IPS DF 19.7 (cell line): ENCODE measurements around the gene GTF2IRD1.
"Not testable (repeated sequence)": the region's sequence is repeated elsewhere in the genome, so short reads cannot be mapped to it uniquely, and the experiment has no call there.

Experiments
- DNase-seq: peaks from one replicate; pipeline ENCODE4 v3.0.0-alpha.2; 2013; ENCODE audit warnings: low read depth, low spot score

The GTF2IRD1 gene

DNA sequence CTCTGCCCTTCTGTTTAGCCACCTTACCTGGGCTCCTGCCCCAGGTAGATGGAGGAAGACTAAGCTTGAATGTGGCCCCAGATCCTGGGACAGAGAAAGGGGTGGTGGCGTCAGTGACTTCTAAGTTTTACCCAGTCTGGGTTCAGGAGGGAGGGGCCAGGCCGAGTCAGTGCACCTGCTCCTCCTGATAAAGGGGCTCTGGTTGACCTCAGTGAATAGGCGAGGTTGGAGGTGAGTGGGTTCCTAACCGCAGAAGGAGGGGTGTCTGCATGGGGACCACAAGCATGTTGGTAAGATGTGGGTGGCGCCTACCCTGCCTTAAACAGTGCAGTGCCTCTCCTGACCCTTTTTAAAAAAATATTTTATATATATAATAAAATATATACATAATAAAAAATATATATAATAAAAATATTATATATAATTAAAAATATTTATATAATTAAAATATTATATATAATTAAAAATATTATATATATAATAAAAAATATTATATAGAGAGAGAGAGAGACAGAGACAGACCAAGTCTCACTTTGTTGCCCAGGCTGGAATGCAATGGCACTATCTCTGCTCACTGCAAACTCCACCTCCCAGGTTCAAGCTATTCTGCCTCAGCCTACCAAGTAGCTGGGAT lies 106.5 kb downstream of the GTF2IRD1 start:
- no peak for DNase-seq

DNA sequence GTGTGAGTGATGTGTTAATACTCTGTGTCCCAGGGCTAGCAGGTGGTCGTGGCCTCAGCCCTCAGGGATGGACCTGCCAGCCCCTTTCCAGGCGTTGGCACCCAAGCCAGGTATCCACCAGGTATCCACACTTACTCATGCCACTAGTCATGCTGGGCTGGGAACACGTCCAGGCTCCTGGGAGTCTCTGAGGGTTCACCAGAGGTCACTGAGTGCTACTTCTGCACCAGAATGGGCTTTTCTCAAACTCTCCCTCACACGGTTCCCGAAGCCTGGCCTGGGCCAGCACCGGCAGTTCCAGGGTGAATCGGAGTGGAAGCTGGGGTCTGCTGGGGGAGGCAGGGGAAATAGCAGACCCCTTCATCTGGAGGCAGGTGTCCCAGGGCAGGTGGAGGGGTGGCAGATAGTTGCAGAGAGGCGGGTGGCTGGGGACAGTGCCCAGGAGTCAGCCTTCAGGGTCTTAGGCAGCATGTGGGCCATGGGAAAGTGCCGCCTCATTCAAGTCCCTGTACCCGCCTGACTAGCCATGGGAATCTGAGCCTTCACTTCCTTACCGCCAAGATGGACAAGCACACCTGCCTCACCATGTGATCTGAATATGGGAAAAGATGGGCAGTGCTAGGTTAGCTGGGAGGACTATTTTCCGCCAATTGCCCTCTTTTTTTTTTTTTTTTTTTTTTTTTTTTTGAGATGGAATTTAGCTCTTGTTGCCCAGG lies 108.3 kb downstream of the GTF2IRD1 start:
- DNase-seq: no peak

DNA sequence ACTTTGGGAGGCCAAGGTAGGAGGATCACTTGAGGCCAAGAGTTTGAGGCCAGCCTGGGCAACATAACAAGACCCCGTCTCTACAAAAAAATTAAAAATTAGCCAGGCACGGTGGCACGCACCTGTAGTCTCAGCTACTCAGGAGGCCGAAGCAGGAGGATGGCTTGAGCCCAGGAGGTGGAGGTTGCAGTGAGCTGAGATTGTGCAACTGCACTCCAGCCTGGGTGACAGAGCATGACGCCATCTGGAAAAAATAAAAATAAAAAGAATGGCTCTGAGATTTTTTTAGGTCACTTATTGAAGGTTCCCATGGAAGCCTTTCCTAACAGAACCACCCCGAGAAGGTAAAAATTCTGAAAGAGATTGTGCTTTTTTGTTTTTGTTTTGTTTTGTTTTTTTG lies 109.9 kb downstream of the GTF2IRD1 start:
- DNase-seq: not testable (repeated sequence)

DNA sequence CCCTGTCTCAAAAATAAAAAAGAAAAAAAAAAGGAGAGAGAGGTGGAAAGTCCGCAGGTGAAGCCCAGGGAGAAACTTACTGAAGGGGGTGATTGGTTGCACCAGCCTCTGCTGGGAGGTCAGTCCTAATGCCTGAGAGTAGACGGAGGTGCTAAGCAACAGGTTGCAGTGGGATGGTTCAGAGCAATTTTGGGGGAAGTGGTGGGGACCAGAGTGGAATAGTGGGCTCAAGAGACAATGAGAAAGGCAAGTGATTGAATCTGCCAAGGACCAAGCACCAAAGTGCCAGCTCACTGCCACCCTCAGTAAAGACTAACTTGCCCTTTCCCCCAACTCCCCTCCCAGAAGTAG lies 113.6 kb downstream of the GTF2IRD1 start:
- DNase-seq: no peak

DNA sequence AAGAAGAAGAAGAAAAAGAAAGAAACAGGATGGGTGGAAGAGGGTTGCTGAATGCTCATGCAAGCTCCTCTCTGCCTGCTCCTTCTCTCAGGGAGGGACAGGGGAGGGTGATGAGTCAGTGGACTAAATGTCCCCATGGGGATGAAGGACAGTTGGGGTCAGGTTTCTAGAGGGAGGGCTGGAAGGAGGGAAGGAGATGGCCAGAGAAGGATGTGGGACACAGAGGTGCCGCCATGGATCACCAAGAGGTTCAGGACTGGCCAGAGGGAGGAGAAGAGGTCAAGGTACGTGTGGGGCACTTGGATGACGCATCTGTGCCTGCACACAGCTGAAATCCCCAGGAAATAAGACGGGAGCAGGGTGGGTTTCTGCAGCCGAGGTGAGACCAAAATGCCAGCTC lies 115.0 kb downstream of the GTF2IRD1 start:
- DNase-seq: no peak

DNA sequence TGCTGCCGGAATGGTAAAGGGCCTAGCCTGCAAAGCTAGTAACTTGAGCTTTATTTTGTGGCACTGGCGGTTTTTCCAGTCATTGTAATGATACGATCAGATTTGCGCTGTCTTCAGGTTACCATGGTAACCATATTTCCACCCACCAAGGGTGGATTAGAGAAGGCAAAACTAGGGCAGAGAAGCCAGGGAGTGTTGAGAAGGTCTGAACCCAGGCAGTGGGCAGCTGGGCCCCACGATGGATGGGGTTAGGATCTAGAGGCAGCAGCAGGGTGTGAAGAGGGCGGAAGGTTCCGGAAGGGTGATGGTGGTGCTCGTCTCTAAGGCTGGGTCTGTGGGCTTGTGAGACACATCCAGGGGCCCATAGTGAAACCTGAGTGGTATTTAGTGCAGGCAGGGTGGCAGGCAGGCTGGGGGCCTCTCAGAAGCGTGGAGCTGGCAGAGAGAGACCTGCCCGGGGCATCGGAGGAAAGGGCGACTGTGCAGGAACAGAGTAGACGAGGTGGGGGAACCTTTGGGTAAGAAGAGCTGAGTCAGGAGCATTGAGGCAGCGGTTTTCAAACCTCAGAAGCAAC lies 115.9 kb downstream of the GTF2IRD1 start:
- no peak for DNase-seq

DNA sequence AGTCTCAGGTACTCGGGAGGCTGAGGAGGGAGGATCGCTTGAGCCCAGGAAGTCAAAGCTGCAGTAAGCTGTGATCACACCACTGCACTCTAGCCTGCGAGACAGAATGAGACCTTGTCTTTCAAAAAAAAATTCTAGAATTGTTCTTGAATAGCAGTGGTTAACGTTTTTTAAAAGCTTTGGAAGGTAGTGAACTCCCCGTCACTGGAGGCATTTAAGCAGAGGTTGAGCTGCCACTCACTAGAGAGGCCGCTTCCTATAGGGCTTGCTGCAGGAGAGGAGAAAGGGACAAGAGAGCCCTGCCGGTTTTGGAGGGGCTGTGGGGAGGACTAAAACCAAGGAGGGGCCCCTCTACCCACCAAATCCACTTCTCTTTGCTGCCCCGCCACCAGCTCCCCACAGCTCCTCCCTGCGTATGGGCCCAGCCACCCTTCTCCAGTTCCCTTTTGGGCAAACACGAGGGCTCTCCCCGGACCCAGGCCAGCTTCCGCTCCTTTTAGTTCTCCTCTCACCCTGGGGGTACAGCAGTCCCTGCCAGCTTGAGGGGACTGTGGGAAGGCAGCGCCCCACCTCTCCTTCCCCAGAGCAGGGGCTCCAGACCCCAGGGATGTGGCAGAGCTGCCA lies 116.9 kb downstream of the GTF2IRD1 start:
- no peak for DNase-seq

DNA sequence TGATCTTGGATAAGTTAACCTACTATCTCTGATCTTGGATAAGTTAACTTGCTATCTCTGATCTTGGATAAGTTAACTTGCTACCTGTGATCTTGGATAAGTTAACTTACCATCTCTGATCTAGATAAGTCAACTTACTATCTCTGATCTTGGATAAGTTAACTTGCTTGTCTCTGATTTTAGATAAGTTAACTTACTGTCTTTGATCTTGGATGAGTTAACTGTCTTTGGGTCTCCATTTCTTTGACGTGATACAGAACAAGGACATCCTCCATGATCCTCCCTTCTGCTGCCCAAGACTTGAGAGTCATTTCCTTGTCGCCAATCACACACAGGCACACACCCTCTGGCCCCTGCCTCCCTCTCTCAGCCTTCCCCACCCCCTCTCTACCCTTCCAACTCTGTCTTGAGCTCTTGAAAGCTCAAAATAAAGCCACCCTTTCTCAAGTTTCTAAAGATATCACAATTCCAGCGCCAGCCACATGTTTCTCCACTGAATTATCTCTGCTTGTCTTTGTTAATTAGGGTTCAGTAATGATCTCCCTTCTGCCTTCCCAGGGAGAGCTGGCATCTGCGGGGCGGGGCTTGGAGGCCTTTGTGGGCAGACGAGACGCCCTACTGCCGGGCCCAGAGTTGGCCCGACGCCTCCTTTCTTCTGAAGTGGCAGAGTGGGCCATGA lies 118.7 kb downstream of the GTF2IRD1 start:
- DNase-seq: no peak

DNA sequence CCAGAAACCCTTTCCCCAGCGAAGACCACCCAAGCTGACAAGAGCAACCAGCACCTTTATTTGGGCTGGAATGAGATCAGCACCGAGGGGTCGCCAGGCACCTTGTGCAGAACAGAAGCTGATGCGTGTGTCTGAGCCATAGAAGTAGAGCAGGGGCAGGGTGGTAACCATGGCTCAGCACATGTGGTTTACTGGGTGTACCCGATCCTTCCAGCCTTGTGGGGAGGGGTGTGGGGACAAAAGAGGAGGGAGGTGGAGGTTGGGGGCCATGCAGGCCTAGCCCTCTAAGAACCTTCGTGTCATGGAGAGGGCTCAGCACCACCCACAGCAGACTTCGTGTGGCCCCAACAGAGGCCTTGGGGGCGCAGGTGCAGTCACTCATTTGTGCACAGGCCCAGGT lies 119.8 kb downstream of the GTF2IRD1 start:
- DNase-seq: no peak

DNA sequence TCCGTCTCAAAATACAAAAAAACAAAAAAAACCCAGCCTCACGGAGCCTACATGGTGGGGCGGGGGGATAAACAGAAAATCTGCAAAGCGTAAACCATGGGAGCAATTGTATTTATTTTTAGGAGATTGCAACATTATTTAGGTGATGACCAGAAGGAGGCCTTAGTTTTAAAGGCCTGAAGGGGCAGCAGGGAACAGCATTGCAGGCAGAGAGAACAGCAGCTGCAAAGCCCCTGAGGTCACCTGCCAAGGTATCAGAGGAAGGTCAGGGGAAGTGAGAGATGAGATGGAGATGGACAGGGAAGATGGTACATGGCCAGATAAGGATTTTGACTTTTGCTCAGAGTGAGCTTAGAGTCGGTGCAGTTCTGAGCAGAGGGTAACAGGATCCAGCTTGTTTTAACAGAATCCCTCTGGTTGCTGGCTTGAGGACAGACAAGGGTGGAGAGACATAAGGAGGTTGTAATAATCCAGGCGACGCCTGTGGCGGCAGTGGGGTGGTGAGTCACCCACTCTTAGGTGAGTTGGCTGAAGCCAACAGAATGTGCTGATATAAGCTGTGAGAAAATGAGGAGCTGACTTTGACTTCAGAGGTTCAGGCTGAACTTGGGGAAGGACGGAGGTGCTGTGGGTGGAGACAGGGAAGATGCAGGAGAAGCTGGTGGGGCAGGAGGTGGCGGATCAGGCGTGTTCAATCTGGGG lies 121.5 kb downstream of the GTF2IRD1 start:
- no peak for DNase-seq

DNA sequence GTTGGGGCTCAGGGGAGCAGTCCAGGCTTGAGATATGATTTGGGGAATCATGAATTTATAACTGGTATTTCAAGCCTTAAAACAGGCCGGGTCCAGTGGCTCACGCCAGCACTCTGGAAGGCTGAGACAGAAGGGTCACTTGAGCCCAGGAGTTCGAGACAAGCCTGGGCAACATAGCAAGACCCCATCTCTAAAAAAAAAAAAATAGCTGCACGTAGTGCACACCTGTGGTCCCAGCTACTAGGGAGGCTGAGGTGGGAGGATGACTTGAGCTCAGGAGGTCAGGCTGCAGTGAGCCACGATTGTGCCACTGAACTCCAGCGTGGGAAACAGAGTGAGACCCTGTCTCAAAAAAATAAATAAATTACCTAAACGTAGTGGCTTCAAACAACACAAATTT lies 122.1 kb downstream of the GTF2IRD1 start:
- no peak for DNase-seq

DNA sequence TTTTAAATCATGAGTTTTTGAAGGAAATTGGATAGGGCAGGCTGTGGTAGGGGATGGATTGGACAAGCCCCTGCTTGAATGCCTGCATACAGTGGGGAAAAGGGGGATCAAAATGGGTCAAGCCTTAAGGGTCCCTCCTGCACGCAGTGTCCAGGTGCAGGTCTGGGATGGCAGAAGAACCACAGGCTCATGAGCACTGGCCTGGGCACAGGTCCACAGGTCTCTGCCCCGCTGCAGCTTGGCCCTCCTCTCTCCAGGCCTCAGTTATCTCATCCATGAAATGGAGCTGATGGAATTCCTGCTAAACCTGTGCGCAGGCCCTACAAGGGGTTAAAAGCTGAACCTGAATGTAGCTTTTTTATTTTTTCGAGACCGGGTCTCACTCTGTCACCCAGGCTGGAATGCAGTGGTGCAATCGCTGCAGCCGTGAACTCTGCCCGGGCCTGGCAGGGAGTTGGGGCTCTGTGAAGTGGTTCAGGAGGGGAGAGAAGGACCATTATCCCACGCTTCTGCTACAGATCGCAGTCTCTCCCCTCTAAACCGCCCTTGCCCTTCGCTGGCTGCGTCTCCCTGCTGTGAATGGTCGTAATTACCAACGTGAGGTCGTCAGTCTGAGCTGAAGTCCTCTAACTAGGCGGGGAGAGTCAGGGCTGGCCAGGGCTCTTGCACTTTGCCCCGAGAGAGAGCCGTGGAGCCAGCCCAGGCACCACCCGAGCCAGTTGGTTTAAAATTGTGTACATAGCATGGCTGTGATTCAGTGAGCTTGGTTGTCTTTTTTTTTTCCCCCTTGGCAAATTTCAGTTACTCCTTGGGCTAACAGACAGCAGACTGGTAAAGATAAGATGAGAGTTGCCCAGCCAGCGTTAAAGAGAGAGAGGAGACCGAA lies 126.3 kb downstream of the GTF2IRD1 start:
- no peak for DNase-seq

DNA sequence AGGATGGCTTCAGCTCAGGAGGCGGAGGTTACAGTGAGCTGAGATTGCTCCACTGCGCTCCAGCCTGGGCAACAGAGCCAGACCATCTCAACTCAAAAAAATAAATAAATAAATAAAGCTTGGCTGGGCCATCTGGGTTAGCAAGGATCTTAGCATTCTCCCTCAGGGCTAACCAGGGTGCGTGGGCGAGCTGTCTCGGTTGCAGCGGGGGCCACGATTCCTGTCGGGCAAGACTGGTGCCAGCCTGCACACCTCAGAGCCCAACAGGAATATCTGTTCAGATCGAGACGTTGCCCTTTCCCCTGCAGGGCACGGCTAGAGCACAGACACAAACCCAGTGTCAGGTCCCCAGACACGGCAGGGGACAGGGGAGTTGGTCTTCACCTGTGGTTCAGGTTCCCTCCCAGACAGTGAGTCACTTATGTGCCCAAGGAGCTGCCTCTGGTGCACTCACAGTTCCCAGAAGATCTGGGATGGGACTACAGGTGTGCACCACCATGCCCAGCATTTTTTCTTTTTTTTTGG lies 128.3 kb downstream of the GTF2IRD1 start:
- DNase-seq: no peak

DNA sequence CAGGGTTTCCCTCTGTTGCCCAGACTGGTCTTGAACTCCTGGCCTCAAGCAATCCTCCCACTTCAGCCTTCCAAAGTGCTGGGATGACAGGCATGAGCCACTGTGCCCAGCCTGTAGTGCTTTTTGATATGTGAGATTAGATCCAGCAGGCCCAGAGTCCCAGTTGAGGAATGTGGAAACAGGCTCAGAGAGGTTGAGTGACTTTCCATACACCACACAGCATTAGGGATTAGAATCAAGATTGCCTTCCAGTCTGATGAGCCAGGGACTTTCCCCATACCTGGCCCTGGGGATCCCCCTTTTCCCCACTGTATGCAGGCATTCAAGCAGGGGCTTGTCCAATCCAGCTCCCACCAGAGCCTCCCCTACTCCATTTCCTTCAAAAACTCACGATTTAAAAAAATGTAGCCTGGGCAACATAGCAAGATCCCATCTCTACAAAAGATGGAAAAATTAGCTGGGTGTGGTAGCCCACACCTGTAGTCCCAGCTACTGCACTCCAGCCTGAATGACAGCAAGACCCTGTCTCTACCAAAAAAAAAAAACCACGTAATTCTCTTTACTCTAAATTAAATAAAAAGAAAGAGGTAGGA lies 128.8 kb downstream of the GTF2IRD1 start:
- DNase-seq: no peak

DNA sequence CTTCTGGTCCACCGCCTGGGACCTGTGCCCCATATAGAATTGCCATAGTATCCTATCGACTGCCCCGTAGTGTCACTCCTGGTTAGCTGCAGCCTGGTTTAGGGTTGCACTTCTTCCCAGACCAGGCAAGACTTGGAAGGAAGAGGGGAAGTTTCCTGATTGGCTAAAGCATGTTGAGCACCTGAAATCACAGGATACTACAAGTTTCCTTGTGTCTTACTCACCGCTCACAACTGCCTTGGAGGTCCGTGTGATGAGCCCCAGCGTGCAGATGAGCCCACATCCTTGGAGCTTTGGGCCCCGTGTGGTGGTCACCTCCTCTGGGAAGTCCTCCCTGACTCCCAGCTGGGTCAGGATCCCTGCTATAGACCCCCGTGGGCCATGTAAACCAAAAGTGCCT lies 129.9 kb downstream of the GTF2IRD1 start:
- no peak for DNase-seq

DNA sequence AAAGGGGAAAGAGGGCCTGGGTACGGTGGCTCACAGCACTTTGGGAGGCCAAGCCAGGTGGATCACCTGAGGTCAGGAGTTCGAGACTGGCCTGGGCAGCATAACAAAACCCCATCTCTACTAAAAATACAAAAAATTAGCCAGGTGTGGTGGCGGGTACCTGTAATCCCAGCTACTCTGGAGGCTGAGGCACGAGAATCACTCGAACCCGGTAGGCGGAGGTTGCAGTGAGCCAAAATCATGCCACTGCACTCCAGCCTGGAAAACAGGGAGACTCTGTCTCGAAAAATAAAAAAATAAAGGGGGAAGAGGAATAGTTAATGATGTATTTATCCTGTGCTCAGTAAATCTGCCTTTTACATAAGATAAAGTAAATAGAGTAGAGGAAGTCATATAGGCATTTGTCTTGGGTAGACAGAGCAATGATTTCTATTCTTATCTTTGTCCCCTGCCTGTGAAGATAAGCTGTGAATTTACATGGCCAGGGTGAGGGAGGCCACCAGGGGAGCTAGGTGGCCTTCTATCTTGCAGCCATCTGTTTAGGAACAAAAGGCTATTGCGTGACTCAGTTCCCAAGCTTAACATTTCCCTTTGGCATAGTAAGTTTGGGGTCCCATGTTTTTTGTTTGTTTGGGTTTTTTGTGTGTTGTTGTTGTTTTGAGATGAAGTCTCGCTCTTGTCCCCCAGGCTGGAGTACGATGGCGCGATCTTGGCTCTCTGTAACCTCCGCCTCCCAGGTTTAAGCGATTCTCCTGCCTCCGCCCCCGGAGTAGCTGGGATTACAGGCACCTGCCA lies 130.7 kb downstream of the GTF2IRD1 start:
- DNase-seq: no peak

DNA sequence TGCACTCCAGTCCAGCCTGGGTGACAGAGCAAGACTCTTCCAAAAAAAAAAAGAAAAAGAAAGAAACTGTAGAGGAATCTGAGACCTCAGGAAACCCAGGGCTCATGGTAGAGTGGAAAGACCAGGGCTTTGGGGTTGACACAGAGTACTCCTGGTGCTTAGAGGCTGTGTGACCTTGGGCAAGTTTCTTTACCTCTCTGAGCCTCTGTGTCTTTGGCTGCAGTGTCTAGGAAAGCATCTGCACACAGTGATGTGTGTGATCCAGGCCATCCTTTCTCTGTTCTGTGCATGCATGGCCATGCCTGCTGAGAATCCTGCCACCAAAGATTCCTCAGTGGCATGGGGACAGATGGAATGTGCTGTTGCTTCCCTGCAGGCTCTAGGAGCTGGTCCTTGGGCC lies 132.1 kb downstream of the GTF2IRD1 start:
- no peak for DNase-seq

DNA sequence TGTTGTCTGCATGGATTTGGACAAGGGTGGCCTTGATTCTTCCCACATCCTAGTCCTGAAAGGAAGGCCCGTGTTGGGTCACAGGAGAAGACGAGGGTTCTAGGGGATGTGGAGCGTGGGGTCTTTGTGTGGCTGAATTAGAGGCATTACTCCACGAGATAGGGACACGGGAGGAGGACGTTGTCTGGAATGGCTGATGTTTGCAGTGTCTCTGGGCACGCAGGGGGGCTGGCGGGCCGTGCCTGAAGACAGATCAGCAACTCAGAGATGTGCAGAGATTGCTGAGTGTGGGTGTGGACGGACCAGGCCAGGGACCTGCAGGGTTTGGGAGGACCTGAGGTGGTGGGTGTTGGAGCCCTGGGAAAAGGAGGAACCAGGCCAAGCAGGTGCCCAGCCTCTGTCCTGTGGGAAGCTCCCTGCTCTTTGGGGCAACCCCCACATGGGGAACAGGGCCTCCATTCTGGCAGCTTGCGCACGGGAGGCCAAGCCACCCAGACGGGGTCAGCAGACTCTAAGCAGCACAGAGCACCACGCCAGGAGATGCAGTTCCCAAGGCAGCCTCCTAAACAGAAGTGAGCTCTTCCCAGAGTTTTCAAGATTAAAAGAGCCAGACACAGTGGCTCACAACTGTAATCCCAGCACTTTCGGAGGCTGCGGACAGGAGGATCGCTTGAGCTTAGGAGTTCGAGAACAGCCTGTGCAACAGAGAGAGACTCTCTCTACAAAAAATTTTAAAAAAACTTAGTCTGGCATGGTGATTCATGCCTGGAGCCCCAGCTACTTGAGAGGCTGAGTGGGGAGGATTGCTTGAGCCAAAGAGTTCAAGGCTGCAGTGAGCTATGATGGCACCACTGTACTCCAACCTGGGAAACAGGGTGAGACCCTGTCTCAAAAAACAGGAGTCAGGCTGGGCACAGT lies 132.8 kb downstream of the GTF2IRD1 start:
- no peak for DNase-seq
